AG10803 (cell line): ENCODE data around the gene LDLRAP1.

Experiments used
- DNase-seq: peaks from one replicate; pipeline ENCODE4 v3.0.0; 2010; ENCODE audit warnings: low read depth
- H3K4me3 ChIP-seq: 2 replicates; pipeline ENCODE4 v1.5.1; 2011; ENCODE audit warnings: mild to moderate bottlenecking, low read length, control low read depth
- CTCF ChIP-seq: conservative IDR thresholded peaks from 2 replicates; pipeline ENCODE4 v1.5.1; 2011; ENCODE audit warnings: mild to moderate bottlenecking, low read length, control low read depth, inconsistent platforms

LDLRAP1 gene

GRCh38 chr1:25577134-25577920, 33.9 kb downstream of the LDLRAP1 start:
- H3K4me3 ChIP-seq = no peak overlapping the region
- DNase-seq = no peak
- TF ChIP-seq CTCF = no peak

DNA sequence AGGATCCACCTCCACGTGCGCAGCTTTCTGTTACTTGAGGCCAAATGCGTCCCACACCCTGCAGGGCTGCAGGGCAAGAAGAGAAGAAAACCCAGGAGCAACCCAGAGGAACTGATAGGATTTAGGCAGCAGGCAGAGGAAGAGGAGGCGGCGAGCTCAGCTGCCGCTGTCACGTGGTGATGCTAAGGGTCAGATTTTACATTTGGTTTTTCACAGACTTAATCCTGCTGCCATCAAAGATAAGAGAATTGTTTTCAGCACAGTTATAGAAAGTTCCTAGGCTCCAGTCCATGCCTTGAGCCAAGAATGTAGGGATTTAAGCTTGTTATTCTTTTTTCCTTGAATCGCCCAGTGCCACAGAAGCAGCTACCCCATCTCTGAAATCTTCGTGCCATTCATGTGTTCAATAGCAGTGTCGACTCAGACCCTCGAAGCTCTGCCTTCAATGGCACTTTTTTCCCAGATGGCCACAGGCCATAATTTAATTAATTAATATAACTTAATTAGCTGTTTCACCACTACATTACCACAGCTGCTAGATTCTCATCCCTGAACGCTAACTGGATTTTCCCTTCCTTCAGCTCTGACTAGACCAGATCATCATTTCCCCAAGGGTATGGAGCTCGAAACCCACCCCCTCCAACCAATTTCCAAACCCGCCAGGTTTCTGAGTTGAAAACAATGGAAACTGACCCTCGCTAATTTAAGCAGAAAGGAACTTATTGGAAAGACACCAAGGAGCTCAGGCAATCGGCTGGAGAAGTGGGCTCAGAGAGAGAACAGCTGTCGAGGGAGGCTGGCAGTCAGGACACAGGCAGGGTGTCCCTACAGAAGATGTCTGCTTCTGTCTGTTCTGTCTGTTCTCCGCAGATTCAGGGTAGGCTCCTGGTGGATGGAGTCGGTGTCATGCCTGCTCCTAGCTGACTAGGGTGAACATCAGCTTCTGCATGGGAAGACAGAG, 36.2 kb downstream of the LDLRAP1 start:
- no peak overlapping the region for H3K4me3 ChIP-seq
- TF ChIP-seq CTCF = no peak
- DNase-seq = no peak

- TF ChIP-seq CTCF = no peak
- DNase-seq = no peak
- no peak overlapping the region for H3K4me3 ChIP-seq
Measured at GRCh38 chr1:25580927-25581326, 37.5 kb downstream of the LDLRAP1 start.

DNA sequence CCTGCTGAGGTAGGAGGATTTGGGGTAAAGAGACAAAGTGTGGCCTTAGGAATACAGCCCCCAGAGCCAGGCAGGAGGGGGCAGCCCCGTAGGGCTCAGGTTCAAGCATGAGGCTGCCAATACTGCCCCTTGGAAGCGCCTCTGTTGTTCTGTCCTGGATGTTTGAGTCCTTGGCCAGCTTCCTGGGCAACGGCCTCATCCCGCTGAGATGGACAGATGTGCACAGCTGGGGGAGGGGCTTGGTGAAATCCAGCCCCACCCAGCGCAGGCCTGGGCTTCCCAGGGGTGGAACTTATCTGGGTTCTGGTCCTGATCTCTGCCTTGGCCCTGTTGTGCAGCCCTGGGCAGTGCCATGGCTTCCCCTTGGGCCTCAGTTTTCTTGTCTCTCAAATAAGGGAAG, 38.4 kb downstream of the LDLRAP1 start:
- H3K4me3 ChIP-seq = no peak overlapping the region
- no peak for TF ChIP-seq CTCF
- DNase-seq = no peak

DNA sequence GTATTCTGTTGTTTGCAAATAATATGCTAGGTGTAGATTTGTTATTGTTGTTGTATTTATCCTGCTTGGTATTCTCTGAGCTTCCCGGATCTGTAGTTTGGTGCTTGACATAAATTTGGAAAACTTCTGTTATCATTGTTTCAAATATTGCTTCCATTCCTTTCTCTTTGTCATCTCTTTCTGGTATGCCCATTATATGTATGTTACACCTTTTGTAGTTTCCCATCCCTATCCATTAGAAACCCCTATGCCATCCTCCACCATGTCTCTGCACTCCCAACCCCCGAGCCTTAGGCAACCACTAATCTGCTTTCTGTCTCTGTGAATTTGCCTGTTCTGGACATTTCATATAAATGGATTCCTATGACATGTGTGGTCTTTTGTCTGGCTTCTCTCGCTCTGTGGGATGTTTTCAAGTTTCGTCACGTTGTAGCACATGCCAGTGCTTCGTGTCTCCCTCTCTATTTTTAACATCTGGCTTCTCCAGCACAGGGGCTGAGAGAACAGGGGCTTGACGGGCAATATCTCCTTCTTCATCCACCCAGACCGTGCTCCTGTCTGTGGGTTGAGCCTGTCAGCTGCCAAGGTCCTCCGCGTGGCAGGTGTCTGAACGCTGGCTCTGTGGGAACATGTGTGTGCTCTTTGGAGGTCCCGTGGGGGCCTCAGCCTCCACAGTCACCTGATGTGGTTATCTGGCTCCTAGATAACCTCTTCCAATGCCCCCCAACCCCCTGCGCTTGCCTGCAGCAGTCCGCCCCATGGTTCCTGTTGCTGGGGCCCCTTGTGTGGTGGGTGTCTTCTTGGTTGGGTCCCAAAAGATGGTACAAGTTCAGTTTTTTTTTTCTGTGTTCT, 40.3 kb downstream of the LDLRAP1 start:
- DNase-seq = peak; percentile 28
- H3K4me3 ChIP-seq = no peak overlapping the region
- TF ChIP-seq CTCF = no peak

DNA sequence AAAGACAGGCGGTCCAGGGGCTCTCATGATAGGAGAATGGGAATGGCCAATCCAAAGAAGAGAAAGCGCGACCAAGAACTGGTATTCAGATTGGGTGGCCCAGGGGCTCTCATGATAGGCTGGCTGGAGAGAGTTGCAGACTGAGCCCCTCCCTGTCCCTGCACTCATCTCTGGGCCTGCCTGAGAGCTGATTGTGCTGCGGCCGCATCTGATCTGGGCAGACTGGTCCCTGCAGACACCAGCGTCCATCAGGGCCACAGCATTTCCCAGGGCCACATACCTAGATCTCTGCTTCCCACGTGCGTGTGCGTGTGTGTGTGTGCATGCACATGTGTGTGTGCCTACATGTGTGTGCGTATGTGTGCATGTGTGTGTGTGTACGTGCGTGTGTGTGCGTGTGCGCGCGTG, 42.8 kb downstream of the LDLRAP1 start:
- DNase-seq = no peak
- H3K4me3 ChIP-seq = no peak overlapping the region
- no peak for TF ChIP-seq CTCF
